Activated T-helper 17 cell treated with anti-CD3 and anti-CD28 coated beads, Interleukin-2, amount 50 U/mL, for 72 hours (primary cell): ENCODE measurements around the gene CD34. TPM values are rescaled to one million over a fixed set of nuclear protein-coding genes. Genes with fewer than 3 reads are reported as not detected.
A peak's percentile ranks its signal among the peaks of the same experiment; 100 is the strongest.

Source experiments
- ATAC-seq: fragments of 150-1000 bp; cut with Tn5 transposase; replicated peaks from 2 replicates; pipeline ENCODE4 v1.10.0; 2021; ENCODE audit warnings: mild to moderate bottlenecking, moderate library complexity
- H3K27ac Mint-ChIP-seq: one replicate; pipeline ENCODE4 v1.8.0; 2022; ENCODE audit warnings: mixed read lengths
- H3K27me3 Mint-ChIP-seq: one replicate; pipeline ENCODE4 v1.8.0; 2022; ENCODE audit warnings: mixed read lengths
- H3K36me3 Mint-ChIP-seq: one replicate; pipeline ENCODE4 v1.8.0; 2022; ENCODE audit warnings: low read depth, mild to moderate bottlenecking, mixed read lengths
- H3K4me1 Mint-ChIP-seq: one replicate; pipeline ENCODE4 v1.8.0; 2022; ENCODE audit warnings: mixed read lengths
- H3K4me3 Mint-ChIP-seq: one replicate; pipeline ENCODE4 v1.8.0; 2022; ENCODE audit warnings: mild to moderate bottlenecking, mixed read lengths
- H3K9me3 Mint-ChIP-seq: one replicate; pipeline ENCODE4 v1.8.0; 2022; ENCODE audit warnings: mixed read lengths
- total RNA-seq, 2 donors: library from RNA; stranded (reverse); gene quantifications; one replicate each; pipeline ENCODE4 v1.2.3, GENCODE V29; 2022

CD34 gene
- total RNA-seq, 2 donors from 2014 or later, result 0.06 to 0.24 TPM

DNA sequence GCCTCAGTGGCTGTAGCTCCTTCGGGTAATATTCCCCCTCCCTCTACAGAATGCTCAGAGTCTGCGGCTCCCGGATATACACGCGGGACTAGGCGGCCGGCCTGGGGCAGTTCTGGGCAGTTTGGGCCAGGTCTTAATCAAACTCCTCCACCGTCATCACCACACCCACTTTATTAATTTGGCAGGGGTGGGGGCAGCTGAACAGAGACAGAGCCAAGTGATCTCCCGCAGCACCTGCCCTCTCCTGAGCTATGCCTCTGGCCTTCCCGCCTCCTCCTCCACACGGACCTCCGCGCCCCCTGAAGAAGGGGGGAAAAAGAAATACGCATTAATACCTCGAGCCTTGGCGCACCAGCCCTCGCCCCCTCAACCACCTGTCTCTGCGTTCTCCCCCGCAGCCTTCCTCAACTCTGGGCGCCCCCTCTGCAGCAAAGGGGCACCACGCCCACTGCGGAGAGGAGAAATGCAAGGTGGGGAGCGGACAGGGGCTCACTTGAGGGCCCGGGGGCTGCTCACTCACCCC, 42.6 kb downstream of the CD34 start:
- Mint-ChIP-seq H3K36me3 (peaks cover 60% of the 10 kb centered on the region), H3K4me1 (peaks cover 63% of the 10 kb centered on the region), H3K9me3 (no peaks in the 10 kb centered on the region), H3K27me3 (no peaks in the 10 kb centered on the region), H3K4me3 (peak overlapping the region; percentile 92), H3K27ac (peak overlapping the region; percentile 93)
- peak; percentile 20 for ATAC-seq

DNA sequence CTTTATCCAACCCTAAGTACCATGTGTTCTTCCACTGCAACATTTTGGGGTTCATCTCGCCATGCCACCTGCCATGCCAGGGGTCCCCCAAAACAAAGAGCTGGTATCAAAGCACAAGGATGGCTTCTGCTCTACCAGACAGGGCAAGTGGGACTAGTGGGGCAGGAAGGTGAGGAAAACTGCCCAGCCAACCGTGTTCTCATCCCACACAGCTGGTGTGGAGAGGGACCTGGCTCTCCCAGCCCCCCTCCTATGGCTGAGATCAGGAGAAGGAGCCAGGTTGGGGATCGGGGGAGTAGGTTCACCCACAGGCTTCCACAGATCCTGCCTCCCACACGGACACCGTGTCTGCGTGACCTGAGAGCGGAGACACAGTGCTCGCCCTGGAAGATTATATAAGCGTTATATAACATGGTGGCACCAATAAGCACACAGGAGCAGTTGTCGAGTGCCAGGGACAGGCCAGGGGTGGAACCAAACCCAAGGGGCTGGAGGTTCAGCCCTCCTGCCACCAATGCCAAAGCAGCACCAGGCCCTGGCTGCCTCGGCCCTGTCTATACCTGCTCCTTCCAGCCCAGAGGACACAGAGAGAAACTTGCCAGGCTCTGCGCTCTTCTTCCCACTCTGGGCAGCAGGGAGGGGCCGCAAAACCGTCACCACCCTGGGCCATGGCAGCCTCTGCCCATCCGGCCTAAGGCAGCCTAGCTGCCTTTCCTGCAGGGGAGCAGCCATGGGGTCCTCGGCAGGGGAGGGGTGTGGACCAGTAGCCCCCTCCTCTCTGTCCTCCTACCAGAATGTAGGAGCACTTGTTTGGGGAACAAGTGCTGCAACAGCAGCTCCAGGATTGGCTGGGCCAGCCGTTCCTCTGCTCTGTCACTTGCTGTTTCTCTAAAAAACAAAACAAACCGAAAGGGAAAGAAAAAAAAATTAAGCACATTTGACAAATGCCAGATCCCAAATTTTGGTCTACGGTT, 43.5 kb downstream of the CD34 start:
- no peaks in the 10 kb centered on the region for H3K27me3 Mint-ChIP-seq
- peaks cover 66% of the 10 kb centered on the region for H3K4me1 Mint-ChIP-seq
- no peaks in the 10 kb centered on the region for H3K9me3 Mint-ChIP-seq
- peak; percentile 13 for ATAC-seq
- H3K4me3 Mint-ChIP-seq, result peak overlapping the region; percentile 92
- peak overlapping the region; percentile 93 for H3K27ac Mint-ChIP-seq
- H3K36me3 Mint-ChIP-seq, result peaks cover 69% of the 10 kb centered on the region

DNA sequence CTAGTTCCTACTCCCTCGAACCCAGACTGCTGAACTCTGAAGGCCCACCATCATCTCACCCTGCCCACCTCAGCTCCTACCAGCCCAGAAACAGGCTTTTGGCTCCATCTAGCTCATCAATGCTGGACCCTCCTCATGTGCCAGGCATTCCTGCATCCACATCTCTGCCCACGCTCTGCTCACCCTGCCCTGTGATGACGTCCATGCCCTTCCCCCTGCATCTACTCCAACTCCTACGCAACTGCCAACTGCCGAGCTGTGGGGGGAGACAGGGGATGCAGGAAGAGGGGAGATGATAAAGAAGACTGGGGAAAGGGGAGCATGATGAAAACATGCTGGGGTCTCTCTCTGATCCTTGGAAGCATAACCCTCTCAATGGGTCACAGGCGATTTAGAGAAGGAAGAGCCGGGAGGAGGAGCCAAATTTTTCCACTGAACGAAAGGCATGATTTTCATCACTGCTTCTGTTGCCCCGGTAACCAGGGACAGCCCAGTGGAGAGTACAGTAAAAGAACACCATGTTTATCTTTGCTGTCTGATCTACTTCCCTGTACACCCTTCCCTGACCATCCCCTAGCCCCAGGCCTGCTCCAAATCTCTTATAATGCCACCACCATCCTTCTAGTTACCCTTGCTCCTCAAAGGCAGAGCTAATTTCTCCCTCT, 44.3 kb downstream of the CD34 start:
- peaks cover 78% of the 10 kb centered on the region for H3K36me3 Mint-ChIP-seq

DNA sequence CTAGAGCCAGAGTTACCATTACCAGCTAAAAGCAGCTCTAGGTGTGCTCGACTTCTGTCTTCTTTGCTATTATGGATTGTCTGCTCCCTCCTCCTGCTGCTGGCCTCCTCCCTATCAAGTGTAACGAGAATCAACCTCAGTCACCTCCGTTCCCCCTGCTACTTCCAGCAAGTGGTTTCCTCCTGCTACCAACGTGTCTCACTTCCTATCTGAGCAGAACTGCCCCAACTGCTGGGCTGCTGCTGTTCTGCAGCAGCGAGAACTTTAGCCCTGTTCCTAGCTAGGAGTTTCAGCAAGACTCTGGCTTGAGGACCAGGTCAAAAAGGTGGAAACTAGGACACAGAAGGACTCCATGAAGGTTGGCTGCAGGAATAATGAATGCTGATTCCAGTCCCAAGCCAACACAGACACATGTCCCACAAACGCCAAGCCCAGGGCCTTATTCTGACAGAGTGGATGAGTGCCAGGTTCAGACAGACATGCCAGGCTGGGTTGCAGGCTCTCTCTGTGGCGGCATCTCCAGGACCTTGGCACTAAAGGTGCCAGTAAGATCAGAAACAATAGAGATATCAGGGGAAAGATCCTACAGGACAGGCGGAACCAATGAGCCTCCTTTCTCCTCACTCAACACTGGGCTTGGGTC, 46.9 kb downstream of the CD34 start:
- no peaks in the 10 kb centered on the region for H3K9me3 Mint-ChIP-seq
- ATAC-seq, result peak; percentile 56
- H3K4me3 Mint-ChIP-seq, result peak overlapping the region; percentile 92
- H3K4me1 Mint-ChIP-seq, result peaks cover 49% of the 10 kb centered on the region
- H3K27me3 Mint-ChIP-seq, result no peaks in the 10 kb centered on the region
- peak overlapping the region; percentile 90 for H3K27ac Mint-ChIP-seq
- peaks cover 71% of the 10 kb centered on the region for H3K36me3 Mint-ChIP-seq

More for the DNA sequence above, 44.3 kb downstream of the CD34 start:
- Mint-ChIP-seq H3K4me1 (peaks cover 70% of the 10 kb centered on the region), H3K27me3 (no peaks in the 10 kb centered on the region), H3K4me3 (peak overlapping the region; percentile 92), H3K9me3 (no peaks in the 10 kb centered on the region), H3K27ac (peak overlapping the region; percentile 93)
- peak; percentile 41 for ATAC-seq

DNA sequence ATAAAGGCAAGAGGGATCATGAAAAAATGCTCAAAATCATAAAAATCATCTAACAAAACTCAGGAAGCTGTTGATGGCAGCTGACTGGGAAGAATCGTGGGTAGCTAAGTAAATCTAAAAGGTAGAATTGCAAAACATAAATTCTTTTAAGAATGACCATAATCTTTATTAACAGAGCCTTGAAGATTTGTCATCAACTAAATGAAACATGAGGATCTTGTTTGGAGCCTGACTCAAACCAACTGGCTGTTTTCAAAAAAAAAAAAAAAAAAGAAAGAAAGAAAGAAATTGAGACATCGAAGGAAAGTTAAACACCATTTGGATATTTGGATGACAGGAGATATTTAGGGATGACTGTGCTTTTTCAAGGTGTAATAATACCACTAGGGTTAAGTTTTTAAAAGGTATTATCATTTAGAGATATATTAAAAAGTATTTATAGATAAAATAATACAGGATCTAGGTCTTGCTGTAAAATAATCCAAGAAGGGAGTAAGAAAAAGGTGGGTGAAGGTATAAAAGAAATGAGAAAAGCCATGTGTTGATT, 48.6 kb downstream of the CD34 start:
- H3K36me3 Mint-ChIP-seq, result peaks cover 63% of the 10 kb centered on the region
- peak overlapping the region; percentile 92 for H3K4me3 Mint-ChIP-seq
- peak overlapping the region; percentile 90 for H3K27ac Mint-ChIP-seq
- no peak for ATAC-seq
- H3K4me1 Mint-ChIP-seq, result peaks cover 49% of the 10 kb centered on the region
- no peaks in the 10 kb centered on the region for H3K9me3 Mint-ChIP-seq
- H3K27me3 Mint-ChIP-seq, result no peaks in the 10 kb centered on the region

DNA sequence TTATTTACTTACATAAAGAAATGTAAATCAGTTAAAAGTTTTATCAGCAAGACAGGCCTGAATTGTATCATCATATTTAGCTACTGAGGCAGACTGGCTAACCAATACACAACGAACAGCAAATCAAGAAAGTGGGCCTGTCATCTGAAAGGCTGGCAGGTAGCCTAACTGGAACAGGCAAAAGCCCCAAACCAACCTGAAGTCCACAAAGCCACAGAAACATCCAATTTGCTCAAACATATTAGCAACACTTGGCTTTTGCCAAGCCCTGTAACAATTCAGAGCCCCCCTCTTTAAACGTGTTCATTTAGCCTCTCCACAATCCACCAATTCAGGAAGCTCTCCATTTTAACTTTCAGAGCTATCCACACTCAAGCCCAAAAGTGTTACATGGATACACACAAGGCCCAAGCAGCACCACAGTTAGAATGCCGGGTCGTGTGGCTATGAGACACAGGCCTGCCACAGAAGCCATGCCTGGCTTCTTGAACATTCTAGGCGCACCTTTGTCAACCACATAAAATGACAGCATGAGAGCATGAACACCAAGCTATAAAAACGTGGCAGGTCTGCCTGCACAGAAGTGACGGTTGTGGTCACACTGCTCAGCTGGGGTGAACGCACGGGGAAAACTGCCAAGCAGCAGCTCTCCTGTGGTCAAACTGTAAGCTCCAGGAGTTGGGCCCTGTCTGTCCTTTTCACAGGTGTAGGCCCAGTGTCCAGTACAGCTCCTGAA, 49.3 kb downstream of the CD34 start:
- Mint-ChIP-seq H3K27me3 (no peaks in the 10 kb centered on the region), H3K36me3 (peaks cover 63% of the 10 kb centered on the region), H3K4me3 (peak overlapping the region; percentile 92), H3K27ac (peak overlapping the region; percentile 90), H3K9me3 (no peaks in the 10 kb centered on the region), H3K4me1 (peaks cover 48% of the 10 kb centered on the region)
- ATAC-seq, result peak; percentile 70

DNA sequence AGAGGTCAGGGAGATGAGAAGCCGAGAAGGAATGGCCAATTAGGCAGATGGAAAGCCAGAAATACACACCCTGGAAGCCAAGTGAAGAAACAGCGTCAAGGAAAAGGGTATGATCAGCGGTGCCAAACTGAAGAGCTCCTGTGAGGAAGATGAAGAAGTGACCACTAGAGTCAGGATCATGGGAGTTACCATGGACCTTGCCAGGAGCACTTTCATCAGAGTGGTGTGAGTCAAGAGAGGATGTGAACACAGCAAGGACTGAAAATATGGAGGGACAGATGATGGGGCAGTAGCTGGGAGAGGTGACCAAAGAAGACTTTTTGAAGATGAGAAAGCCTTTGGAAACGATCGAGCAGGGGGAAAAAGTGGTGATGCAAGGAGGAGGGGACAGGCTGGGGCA, 50.4 kb downstream of the CD34 start:
- H3K27ac Mint-ChIP-seq, result no peak overlapping the region
- no peaks in the 10 kb centered on the region for H3K9me3 Mint-ChIP-seq
- peaks cover 63% of the 10 kb centered on the region for H3K36me3 Mint-ChIP-seq
- H3K4me3 Mint-ChIP-seq, result no peak overlapping the region
- ATAC-seq, result no peak
- H3K4me1 Mint-ChIP-seq, result peaks cover 48% of the 10 kb centered on the region
- H3K27me3 Mint-ChIP-seq, result no peaks in the 10 kb centered on the region

DNA sequence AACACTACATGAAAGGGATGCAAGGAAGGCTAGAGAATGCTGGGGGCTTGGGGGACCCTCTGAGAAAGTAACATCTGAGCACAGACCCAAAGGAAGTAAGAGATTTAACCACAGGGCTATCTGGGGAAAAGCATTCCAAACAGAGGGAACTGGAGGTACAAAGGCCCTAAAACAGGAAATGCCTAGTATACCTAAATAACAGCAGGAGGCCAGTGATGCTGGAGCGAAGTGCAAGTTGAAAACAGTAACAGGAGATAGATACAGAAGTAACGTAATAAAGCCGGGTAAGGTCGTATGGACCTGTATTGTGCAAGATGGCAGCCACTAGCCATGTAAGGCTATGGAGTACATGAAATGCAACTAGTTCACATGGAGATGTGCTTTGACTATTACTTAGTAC, 52.1 kb downstream of the CD34 start:
- Mint-ChIP-seq H3K27ac (no peak overlapping the region), H3K27me3 (no peaks in the 10 kb centered on the region), H3K9me3 (no peaks in the 10 kb centered on the region), H3K4me1 (peaks cover 47% of the 10 kb centered on the region), H3K4me3 (no peak overlapping the region), H3K36me3 (peaks cover 56% of the 10 kb centered on the region)
- ATAC-seq, result no peak

DNA sequence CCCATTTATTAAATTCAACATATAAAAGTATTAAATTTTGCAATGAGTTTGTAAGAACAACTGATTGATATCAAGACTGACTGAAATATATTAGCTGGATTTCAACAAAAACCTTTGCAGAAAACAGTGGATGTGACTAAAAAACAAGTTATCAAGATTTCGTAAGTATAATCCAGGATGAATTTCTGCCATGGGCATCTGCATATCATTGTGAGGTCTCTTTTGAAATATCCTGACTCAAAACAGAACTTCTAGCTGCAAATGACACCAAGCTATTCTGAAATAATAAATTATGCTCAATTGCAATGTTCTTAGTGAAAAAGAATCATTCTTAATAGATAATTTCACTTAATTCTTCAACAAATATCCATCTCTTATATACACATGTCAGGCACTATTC, 52.6 kb downstream of the CD34 start:
- H3K27me3 Mint-ChIP-seq, result no peaks in the 10 kb centered on the region
- ATAC-seq, result no peak
- H3K27ac Mint-ChIP-seq, result no peak overlapping the region
- no peak overlapping the region for H3K4me3 Mint-ChIP-seq
- H3K36me3 Mint-ChIP-seq, result peaks cover 51% of the 10 kb centered on the region
- H3K9me3 Mint-ChIP-seq, result no peaks in the 10 kb centered on the region
- H3K4me1 Mint-ChIP-seq, result peaks cover 46% of the 10 kb centered on the region

DNA sequence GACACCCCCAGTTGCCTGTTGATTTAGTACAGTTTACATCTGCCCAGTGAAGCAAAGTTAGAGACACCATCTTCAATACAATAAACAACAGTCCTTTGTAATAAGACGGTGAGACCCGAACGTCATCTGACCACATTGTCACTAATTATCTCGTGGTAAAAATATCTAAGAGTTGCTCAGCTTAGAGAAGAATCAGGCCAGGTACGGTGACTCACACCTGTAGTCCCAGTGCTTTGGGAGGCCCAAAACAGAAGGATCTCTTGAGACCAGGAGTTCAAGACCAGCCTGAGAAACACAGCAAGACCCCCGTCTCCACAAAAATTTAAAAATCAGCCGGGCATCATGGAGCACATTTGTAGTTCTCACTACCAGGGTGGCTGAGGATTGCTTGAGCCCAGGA, 53.5 kb downstream of the CD34 start:
- ATAC-seq, result no peak
- peaks cover 44% of the 10 kb centered on the region for H3K4me1 Mint-ChIP-seq
- H3K9me3 Mint-ChIP-seq, result no peaks in the 10 kb centered on the region

DNA sequence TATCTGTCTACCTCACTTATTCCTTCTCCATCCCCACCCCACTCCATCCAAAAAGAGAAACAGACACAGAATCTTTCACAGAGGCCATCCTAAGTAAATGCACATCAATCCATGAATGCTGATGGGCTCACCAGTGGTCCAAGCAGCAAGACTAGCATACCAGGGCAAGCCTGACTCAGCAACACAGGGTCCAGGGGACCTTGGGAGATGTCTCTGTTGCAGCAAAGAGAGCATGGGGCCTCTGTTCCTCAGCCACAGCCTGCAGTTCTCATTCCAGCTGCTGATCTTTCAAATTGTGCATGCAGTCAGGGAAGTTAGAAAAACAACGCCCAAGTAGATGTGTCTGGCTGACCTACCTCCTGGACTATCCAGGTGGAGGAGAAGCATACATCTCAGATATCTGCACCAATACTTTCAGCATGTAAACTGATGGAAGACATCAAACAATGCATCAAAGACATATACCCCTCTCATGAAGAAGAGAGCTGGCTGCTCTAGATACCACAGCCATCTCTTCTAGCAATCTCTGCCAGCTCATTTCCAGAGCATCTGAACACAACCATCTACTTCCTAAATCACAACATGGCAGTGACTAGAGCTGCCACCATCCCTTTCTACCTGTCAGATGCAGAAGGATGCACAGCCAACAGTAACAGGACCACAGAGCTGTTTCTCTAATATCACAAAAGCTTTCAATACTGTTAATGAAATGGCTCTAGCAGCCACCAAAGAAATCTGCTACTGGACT, 54.5 kb downstream of the CD34 start:
- H3K4me1 Mint-ChIP-seq, result peaks cover 39% of the 10 kb centered on the region
- H3K4me3 Mint-ChIP-seq, result no peak overlapping the region
- peaks cover 43% of the 10 kb centered on the region for H3K36me3 Mint-ChIP-seq
- no peaks in the 10 kb centered on the region for H3K9me3 Mint-ChIP-seq
- H3K27ac Mint-ChIP-seq, result peak overlapping the region; percentile 1
- no peaks in the 10 kb centered on the region for H3K27me3 Mint-ChIP-seq
- peak; percentile 65 for ATAC-seq

More for the DNA sequence above, 53.5 kb downstream of the CD34 start:
- H3K27ac Mint-ChIP-seq, result no peak overlapping the region
- no peaks in the 10 kb centered on the region for H3K27me3 Mint-ChIP-seq
- H3K36me3 Mint-ChIP-seq, result peaks cover 48% of the 10 kb centered on the region
- no peak overlapping the region for H3K4me3 Mint-ChIP-seq

DNA sequence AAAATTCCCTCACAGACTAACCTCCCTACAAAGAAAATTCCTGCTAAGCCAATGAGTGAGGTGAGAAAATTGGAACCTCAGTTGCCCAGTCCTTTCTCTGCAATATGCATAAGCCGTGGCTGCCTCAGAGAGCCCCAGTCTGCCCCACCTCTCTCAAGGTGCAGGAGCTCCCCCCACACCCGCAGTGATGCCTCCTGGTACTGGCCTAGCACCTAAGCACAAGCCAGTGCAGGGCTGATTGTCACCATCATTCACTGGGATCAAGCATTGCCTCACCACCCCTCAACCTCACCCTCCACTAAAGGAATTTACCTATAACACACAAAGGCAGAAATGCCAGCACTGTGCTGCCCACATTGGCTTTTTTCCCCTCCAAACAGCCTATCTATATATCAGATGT, 56.9 kb downstream of the CD34 start:
- H3K27ac Mint-ChIP-seq, result no peak overlapping the region
- peaks cover 59% of the 10 kb centered on the region for H3K4me1 Mint-ChIP-seq
- no peaks in the 10 kb centered on the region for H3K27me3 Mint-ChIP-seq
- peaks cover 56% of the 10 kb centered on the region for H3K36me3 Mint-ChIP-seq
- ATAC-seq, result no peak
- H3K4me3 Mint-ChIP-seq, result no peak overlapping the region
- no peaks in the 10 kb centered on the region for H3K9me3 Mint-ChIP-seq

DNA sequence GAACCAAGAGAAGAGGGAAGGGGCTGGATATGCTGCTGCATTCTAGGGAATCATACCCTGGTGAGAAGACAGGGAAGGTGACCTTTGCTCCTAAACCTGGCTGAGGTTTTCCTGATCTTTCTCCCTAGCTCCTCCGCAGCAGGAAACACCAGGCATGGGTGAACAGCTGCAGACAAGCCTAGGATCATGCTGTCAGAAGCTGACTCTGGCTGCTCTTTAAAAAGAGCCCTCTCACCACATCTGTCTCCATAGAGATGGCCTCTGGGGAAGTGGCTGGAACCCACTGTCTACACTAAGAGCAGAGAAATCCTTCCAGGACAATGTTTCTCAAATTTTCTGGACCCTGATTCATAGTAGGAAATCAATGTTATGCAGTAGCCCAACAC, 57.6 kb downstream of the CD34 start:
- H3K4me3 Mint-ChIP-seq, result no peak overlapping the region
- H3K27ac Mint-ChIP-seq, result peak overlapping the region; percentile 52
- H3K4me1 Mint-ChIP-seq, result peaks cover 65% of the 10 kb centered on the region
- H3K27me3 Mint-ChIP-seq, result no peaks in the 10 kb centered on the region
- no peak for ATAC-seq
- H3K9me3 Mint-ChIP-seq, result no peaks in the 10 kb centered on the region
- peaks cover 56% of the 10 kb centered on the region for H3K36me3 Mint-ChIP-seq
